Hepatic stellate cell (primary cell): ENCODE data around the gene MXRA8.

ENCODE experiments used
- DNase-seq: peaks from one replicate; pipeline ENCODE4 v3.0.0; 2011; ENCODE audit warnings: low spot score

Gene MXRA8

GRCh38 chr1:1307261-1307922 lies 51.0 kb downstream of the MXRA8 start:
- DNase-seq = peak; percentile 46

GRCh38 chr1:1306661-1307260 lies 51.6 kb downstream of the MXRA8 start:
- no peak for DNase-seq

- no peak for DNase-seq
These were observed 52.2 kb downstream of the MXRA8 start for GRCh38 chr1:1306070-1306660.

- DNase-seq = peak; percentile 87
These were observed 52.9 kb downstream of the MXRA8 start for GRCh38 chr1:1305300-1306069.

GRCh38 chr1:1304331-1305299 lies 53.7 kb downstream of the MXRA8 start:
- peak; percentile 93 for DNase-seq

GRCh38 chr1:1303736-1304135 lies 54.6 kb downstream of the MXRA8 start:
- no peak for DNase-seq

GRCh38 chr1:1302951-1303509 lies 55.3 kb downstream of the MXRA8 start:
- DNase-seq = no peak
